ENCODE measurements around the gene RAB6B.

DNA sequence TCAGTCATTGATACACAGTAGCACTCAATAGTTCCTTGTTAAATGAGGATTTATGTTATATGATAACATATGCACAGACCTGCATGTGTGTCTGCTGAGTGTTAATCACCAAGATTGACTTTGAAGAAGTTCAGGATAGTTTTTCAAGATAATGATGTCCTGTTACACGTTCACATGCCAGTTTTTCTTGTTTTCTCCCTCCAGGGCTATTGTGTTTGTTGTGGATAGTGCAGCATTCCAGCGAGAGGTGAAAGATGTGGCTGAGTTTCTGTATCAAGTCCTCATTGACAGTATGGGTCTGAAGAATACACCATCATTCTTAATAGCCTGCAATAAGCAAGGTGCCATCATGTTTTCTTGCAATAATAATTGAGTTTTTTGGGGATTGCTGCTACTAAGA lies 80.3 kb downstream of the RAB6B start:
- TF ChIP-seq, protein P1, sequence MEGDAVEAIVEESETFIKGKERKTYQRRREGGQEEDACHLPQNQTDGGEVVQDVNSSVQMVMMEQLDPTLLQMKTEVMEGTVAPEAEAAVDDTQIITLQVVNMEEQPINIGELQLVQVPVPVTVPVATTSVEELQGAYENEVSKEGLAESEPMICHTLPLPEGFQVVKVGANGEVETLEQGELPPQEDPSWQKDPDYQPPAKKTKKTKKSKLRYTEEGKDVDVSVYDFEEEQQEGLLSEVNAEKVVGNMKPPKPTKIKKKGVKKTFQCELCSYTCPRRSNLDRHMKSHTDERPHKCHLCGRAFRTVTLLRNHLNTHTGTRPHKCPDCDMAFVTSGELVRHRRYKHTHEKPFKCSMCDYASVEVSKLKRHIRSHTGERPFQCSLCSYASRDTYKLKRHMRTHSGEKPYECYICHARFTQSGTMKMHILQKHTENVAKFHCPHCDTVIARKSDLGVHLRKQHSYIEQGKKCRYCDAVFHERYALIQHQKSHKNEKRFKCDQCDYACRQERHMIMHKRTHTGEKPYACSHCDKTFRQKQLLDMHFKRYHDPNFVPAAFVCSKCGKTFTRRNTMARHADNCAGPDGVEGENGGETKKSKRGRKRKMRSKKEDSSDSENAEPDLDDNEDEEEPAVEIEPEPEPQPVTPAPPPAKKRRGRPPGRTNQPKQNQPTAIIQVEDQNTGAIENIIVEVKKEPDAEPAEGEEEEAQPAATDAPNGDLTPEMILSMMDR (IDR thresholded peaks at IDR 0.05; ENCODE audit: low read depth, low read length): no peak
- TF ChIP-seq POLR2A (IDR thresholded peaks at IDR 0.05; ENCODE audit: extremely low read depth, insufficient read length) (no peak), MYC (IDR thresholded peaks at IDR 0.05; ENCODE audit: low read depth, low read length) (no peak)
- TF ChIP-seq, protein P2, sequence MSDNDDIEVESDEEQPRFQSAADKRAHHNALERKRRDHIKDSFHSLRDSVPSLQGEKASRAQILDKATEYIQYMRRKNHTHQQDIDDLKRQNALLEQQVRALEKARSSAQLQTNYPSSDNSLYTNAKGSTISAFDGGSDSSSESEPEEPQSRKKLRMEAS (IDR thresholded peaks at IDR 0.05; ENCODE audit: low read depth, low read length): no peak

All from NB4 (cell line).